Fibroblast of pulmonary artery (primary cell): Measurements from ENCODE around the gene SDHAF2.
A peak's percentile ranks its signal among the peaks of the same experiment; 100 is the strongest.

Experiments used
- DNase-seq: peaks from one replicate; pipeline ENCODE4 v3.0.0-alpha.2; 2010; ENCODE audit warnings: low read depth
- H3K4me3 ChIP-seq: replicated peaks from 2 replicates; pipeline ENCODE4 v1.5.1; 2011; ENCODE audit warnings: low read depth, mild to moderate bottlenecking, control low read depth, low read length, moderate library complexity
- CTCF ChIP-seq: IDR thresholded peaks from 2 replicates; pipeline ENCODE4 v1.5.1; 2011; ENCODE audit warnings: mild to moderate bottlenecking, control low read depth, low read length, inconsistent platforms; ENCODE audit errors: missing control alignments

The SDHAF2 gene

DNA sequence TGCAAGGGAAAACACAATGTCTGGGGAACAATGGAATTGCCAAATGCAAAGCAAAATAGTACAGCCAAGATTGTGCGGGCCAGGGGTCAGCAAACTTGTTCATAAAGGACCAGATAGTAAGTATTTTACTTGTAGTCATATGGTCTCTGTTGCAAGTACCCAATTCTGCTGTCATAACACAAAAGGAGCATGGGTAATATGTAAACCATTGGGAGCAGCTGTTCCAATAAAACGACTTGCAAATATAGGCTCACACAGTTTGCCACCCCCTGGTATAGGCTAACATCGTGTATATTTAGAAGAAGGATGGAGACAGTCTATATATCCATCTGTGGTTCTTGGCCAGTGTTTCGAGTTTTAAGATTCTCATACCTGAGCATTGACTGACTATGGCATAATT is 15.6 kb downstream of the SDHAF2 start:
- no peak overlapping the region for H3K4me3 ChIP-seq
- DNase-seq: no peak
- no peak for TF ChIP-seq CTCF

DNA sequence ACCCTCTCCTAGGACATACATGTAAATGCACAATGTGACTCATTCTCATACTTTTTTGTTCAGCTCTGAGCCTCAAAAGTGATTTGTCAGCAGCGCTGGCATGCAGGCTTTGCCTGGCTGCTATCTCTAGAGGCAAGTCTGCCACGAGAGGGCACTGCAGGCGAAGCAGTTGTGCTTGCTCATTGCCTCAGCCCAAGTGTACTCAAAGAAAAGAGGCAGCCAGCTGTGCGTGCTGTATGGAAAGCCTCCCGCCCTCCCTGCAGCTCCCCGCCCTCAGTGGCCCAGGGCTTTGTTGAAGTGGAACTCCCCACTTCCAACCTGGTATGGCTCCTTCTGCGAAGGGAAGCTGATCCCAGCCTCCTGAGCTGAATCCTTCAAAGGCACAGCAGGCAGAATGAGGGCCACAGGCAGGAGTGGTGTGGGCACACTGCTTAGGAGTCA is 16.3 kb downstream of the SDHAF2 start:
- DNase-seq: peak; percentile 96
- no peak overlapping the region for H3K4me3 ChIP-seq
- TF ChIP-seq CTCF: peak; percentile 96

GRCh38 chr11:61447601-61448551 is 18.0 kb downstream of the SDHAF2 start:
- DNase-seq: no peak
- no peak for TF ChIP-seq CTCF
- no peak overlapping the region for H3K4me3 ChIP-seq

GRCh38 chr11:61448552-61448927 is 18.6 kb downstream of the SDHAF2 start:
- H3K4me3 ChIP-seq: no peak overlapping the region
- DNase-seq: no peak
- TF ChIP-seq CTCF: no peak

GRCh38 chr11:61452825-61453224 is 22.9 kb downstream of the SDHAF2 start:
- H3K4me3 ChIP-seq: no peak overlapping the region
- no peak for DNase-seq
- TF ChIP-seq CTCF: no peak

- no peak for DNase-seq
- no peak overlapping the region for H3K4me3 ChIP-seq
- TF ChIP-seq CTCF: no peak
Observed at GRCh38 chr11:61453695-61454094, 23.8 kb downstream of the SDHAF2 start.

DNA sequence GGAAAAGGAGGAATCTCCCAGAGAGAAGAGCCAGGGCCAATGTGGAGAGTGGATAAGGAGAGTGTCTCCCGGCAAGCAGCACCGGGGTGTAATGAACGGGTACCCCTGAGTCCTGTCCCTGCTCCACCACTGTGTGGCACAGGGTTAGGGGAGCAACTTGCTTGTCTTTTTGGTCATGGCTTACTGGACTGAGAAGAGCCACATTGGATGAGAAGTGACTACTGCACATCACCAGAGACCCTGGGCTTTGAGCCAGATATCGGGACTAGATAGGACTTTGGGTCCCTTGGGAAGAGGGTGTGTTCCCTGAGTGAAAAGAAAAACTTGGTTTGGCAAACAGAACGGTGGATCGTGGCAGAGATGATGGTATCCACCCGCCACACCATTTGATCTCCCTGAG is 24.6 kb downstream of the SDHAF2 start:
- no peak for TF ChIP-seq CTCF
- DNase-seq: no peak
- no peak overlapping the region for H3K4me3 ChIP-seq
